Activated naive CD8-positive, alpha-beta T cell treated with anti-CD3 and anti-CD28 coated beads for 36 hours (primary cell): Measurements from ENCODE around the gene PSMF1. TPM values are rescaled to one million over a fixed set of nuclear protein-coding genes. Genes with fewer than 3 reads are reported as not detected.

Experiments
- DNase-seq: peaks from one replicate; pipeline ENCODE4 v3.0.0; 2021
- H3K27ac Mint-ChIP-seq: one replicate; pipeline ENCODE4 v1.8.0; 2022; ENCODE audit warnings: mild to moderate bottlenecking, moderate library complexity, mixed read lengths
- H3K27me3 Mint-ChIP-seq: one replicate; pipeline ENCODE4 v1.8.0; 2022; ENCODE audit warnings: mild to moderate bottlenecking, mixed read lengths
- H3K36me3 Mint-ChIP-seq: one replicate; pipeline ENCODE4 v1.8.0; 2021; ENCODE audit warnings: mild to moderate bottlenecking, mixed read lengths
- H3K4me1 Mint-ChIP-seq: one replicate; pipeline ENCODE4 v1.8.0; 2021; ENCODE audit warnings: mixed read lengths
- H3K4me3 Mint-ChIP-seq: one replicate; pipeline ENCODE4 v1.8.0; 2022; ENCODE audit warnings: mild to moderate bottlenecking, moderate library complexity, mixed read lengths
- H3K9me3 Mint-ChIP-seq: one replicate; pipeline ENCODE4 v1.8.0; 2022; ENCODE audit warnings: mixed read lengths
- total RNA-seq, 2 experiments: library from RNA; stranded (reverse); gene quantifications; one replicate each; pipeline ENCODE4 v1.2.3, GENCODE V29; 2021

PSMF1 gene, protein sequence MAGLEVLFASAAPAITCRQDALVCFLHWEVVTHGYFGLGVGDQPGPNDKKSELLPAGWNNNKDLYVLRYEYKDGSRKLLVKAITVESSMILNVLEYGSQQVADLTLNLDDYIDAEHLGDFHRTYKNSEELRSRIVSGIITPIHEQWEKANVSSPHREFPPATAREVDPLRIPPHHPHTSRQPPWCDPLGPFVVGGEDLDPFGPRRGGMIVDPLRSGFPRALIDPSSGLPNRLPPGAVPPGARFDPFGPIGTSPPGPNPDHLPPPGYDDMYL
- 100 to 1,000 TPM; 180 to 192 TPM for total RNA-seq

DNA sequence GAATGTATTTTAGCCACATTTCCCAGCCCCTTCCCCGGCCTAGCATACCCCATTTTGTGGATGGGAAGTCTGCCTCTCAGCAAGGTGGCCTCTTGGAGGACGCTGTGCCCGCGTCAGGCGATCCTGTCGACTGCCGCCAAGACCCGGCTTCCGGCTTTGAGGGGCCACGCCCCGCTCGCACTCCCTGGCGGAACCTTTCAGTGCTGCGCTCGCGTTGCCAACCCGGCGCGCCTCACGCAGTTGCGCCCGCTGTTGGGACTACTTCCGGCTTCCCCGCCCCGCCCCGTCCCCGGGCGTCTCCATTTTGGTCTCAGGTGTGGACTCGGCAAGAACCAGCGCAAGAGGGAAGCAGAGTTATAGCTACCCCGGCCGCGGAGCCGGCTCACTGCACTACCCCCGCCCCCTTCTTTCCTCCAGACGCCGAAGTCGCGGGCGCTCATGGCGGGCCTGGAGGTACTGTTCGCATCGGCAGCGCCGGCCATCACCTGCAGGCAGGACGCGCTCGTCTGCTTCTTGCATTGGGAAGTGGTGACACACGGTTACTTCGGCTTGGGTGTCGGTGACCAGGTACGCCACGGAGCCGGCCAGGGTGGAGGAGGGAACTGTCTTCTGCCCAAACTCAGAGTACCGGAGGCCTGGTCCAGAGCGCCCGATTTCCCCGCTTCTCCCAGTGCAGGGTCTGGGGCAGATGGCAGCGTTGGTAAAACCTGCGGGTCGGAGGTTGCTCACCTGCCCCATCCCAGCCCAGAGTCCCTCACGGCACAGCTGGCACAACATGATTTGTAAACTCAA lies at the start of gene PSMF1:
Gene PSMF1 (plus strand): TSS at position 267 of the 792 bp plus-strand sequence. CDS start 172 bp downstream, at position 439.
- Mint-ChIP-seq H3K4me3 (peak within 1 kb of the TSS; percentile 81), H3K36me3 (peaks cover 26% of the 10 kb centered on the region), H3K27me3 (no peaks in the 10 kb centered on the region), H3K27ac (peak within 1 kb of the TSS; percentile 87), H3K9me3 (no peaks in the 10 kb centered on the region), H3K4me1 (peaks cover 48% of the 10 kb centered on the region)
- DNase-seq, result peak; percentile 96

DNA sequence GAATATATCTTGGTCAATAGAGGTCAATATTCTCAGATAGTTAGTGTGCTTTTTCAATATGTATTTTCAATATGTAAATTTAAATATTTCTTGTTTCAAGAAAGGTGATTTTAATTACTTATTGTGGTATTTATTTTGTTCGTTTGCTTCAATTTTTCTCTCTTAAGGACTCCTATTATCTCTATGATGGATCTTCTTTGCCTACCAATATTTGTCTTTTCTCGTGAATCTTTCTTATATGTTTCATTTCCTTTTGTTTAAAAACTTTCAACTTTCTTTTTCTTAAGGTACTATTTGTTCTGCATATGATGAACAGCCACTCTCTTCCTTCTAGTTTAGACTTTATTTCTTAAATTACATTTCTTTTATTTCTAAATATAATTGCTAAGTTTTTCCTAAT lies 46.1 kb upstream of the PSMF1 start:
- peaks cover 3% of the 10 kb centered on the region for H3K27me3 Mint-ChIP-seq

DNA sequence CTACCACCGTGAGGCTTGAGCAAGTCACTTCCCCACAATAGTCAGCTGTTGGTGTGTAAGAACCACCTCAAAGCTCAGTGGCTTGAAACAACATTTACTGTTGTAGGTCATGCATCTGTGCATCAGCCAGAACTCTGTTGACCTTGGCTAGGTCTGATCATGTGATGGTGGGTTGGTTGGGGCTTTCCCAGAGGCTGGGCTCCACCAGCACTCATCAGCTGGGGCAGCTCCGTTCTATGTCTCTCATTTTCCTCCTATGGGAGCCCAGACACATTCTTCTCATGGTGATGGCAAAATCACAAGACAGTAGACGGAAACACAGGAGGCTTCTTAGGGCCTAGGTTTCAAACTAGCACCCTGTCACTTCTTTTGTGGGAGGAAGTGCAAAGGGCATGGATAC lies 42.8 kb upstream of the PSMF1 start:
- H3K36me3 Mint-ChIP-seq, result peaks cover 4% of the 10 kb centered on the region
- H3K9me3 Mint-ChIP-seq, result no peaks in the 10 kb centered on the region
- DNase-seq, result no peak
- no peak overlapping the region for H3K4me3 Mint-ChIP-seq
- no peaks in the 10 kb centered on the region for H3K27me3 Mint-ChIP-seq
- H3K27ac Mint-ChIP-seq, result no peak overlapping the region
- peaks cover 2% of the 10 kb centered on the region for H3K4me1 Mint-ChIP-seq

More for the DNA sequence above, 46.1 kb upstream of the PSMF1 start:
- no peak for DNase-seq
- Mint-ChIP-seq H3K9me3 (peaks cover 6% of the 10 kb centered on the region), H3K4me1 (peaks cover 2% of the 10 kb centered on the region), H3K36me3 (peaks cover 8% of the 10 kb centered on the region), H3K27ac (no peak overlapping the region), H3K4me3 (no peak overlapping the region)

DNA sequence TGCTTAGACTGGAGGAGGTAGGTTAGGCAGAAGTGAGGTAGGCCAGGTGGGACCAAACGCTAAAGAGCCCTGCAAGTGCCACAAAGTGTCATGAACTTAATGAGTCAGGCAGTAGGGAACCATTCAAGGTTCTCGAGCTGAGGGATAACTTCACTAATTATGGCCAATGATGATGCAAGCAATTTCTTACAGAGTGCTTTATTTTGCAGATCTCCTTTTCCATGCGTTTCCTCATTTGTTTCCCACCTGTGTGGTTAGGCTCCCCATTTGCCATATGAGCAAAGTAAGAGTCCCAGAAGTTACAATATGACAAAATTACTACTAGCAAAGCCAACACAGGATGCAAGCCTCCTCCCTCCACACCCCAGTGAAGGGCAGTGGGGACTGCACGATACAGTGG lies 36.5 kb upstream of the PSMF1 start:
- no peak overlapping the region for H3K27ac Mint-ChIP-seq
- H3K4me3 Mint-ChIP-seq, result no peak overlapping the region
- peaks cover 8% of the 10 kb centered on the region for H3K9me3 Mint-ChIP-seq
- H3K4me1 Mint-ChIP-seq, result peaks cover 17% of the 10 kb centered on the region
- DNase-seq, result no peak
- peaks cover 10% of the 10 kb centered on the region for H3K36me3 Mint-ChIP-seq
- no peaks in the 10 kb centered on the region for H3K27me3 Mint-ChIP-seq

DNA sequence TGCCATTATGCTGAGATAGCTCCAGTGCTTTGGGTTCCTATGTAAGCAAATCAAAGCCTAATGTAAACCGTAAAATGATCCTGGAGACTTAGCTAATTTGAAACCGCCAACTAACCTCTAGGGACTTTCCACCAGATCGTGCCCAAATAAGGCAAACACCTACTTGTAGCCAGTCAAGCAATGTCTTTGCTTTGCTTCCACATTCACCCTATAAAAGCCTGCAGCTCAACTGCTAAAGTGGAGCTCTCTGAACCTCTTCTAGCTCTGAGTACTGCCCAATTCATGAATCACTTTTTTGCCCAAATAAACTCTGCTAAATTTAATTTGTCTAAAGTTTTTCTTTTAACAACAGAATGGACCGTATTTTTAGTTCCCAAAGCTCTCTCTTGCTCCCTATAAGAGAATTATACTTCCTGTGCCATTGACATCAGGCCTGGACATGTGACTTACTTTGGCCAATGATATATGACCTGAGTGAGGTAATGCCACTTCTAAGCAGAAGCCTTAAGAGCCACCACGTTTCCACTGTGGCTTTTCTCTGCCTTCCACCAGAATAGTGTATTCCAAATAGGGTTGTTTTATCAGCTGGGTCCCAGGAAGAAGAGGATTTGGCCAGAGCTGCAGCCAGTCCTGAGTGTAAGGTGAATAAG lies 34.8 kb upstream of the PSMF1 start:
- Mint-ChIP-seq H3K4me3 (no peak overlapping the region), H3K27ac (no peak overlapping the region), H3K36me3 (peaks cover 10% of the 10 kb centered on the region), H3K27me3 (no peaks in the 10 kb centered on the region), H3K4me1 (peaks cover 23% of the 10 kb centered on the region), H3K9me3 (peaks cover 10% of the 10 kb centered on the region)
- no peak for DNase-seq

DNA sequence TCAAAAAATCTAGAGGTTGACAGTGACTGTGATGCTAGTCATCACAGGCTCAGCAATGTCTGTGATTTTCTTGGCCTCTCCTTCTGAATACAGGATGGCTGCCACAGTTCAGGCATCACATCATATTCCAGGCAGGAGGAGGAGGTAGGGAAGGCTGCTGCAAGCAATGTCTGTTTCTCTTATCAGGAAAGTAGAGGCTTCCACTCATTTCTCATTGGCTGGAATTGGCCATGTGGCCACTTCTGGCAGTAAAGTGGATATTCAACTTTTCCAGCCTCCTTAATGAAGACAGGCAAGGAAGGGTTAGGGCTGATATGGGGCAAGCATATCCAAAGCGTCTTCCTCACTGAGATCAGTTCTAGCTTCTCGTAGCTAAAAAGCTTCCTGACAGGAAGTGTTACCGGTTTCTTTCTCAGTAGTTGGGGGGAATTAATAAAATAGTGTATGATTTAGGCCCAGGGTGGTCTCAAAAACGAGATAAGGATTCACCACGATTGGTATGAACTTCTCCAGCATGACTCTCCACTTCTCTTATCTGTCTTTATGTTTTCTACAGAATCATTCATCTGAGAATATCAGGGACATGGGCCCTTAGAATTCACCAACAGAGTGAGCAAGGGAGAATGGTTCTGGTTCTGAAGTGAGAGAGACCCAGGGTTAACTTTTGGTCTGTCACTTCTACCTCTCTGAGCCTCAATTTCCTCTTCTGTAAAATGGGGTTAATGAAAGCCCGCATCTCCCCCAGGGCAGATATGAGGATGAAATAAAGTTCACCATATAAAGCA lies 32.7 kb upstream of the PSMF1 start:
- H3K4me3 Mint-ChIP-seq, result no peak overlapping the region
- H3K9me3 Mint-ChIP-seq, result peaks cover 20% of the 10 kb centered on the region
- peaks cover 10% of the 10 kb centered on the region for H3K36me3 Mint-ChIP-seq

DNA sequence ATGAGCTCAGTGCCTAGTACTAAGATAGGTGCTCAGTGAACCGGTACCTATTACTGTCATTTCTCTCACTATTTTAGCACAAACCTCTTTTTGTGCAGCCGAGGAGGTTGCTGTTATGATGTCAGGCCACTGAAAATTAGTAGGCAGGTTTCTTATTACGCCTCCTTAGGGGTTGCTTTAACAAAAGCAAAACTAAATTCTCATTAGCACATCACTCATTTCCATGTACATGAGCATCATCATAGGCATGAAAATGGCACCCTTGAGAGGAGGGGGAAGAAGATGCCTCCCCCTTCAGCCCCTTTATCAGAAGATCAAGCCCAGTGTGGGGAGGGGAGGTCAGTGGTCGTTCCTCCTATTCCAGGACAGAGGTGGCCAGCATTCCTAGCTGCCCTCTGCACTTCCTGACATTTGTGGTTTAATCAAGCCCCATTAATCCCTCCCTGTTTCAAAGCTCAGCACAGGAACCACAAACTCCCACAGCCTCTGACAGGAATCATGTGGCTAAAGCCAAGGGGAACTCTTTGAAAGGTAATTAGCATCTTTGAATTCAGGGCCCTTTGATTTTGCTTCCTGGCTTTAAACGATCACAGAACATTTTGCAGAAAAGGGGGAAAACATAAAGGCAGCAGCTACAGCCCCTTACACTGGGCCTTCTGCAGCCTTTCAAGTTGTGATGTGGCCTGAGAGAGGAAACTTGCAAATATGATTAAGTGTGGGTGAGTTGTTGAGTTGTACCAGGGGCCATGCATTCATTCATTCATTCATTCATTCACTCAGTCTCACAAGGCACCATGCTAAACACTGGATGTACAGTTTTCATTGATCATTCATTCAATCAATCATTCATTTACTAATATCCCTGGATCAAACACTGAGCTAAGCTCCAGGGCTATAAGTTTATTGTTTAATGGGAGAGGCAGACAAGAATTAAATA lies 31.9 kb upstream of the PSMF1 start:
- DNase-seq, result no peak
- Mint-ChIP-seq H3K27me3 (no peaks in the 10 kb centered on the region), H3K4me1 (peaks cover 23% of the 10 kb centered on the region), H3K36me3 (peaks cover 15% of the 10 kb centered on the region), H3K9me3 (peaks cover 25% of the 10 kb centered on the region), H3K27ac (peak overlapping the region; percentile 69), H3K4me3 (no peak overlapping the region)

More for the DNA sequence above, 32.7 kb upstream of the PSMF1 start:
- no peaks in the 10 kb centered on the region for H3K27me3 Mint-ChIP-seq
- peak overlapping the region; percentile 42 for H3K27ac Mint-ChIP-seq
- no peak for DNase-seq
- peaks cover 23% of the 10 kb centered on the region for H3K4me1 Mint-ChIP-seq

DNA sequence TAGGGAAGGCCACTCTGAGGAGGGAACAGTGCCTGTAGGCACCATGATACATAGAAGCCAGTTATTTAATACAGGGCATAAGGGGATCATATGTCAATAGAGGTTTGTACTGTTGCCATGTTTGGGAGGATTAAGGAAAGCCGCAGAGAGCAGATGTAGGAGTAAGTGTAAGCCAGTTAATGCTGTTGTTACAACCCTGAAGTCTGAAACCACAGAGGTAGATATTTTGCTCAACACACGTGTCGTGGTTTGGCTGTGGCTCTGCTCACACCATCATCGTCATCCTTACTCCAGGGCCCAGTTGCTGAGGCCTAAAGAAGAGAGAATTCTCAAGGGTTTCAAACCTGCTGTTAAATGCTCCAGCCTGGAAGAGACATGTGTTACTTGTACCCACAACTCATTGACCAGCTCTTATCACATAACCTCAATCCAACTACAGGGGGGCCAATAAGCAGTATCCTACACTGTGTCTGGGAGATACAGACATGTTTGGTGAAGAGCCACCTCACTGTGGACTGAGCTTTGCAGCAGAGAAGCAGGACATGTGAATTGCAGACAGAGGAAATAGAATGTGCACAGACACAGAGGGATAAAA lies 31.0 kb upstream of the PSMF1 start:
- peaks cover 17% of the 10 kb centered on the region for H3K36me3 Mint-ChIP-seq
- H3K4me3 Mint-ChIP-seq, result no peak overlapping the region
- H3K4me1 Mint-ChIP-seq, result peaks cover 23% of the 10 kb centered on the region
- peak; percentile 7 for DNase-seq
- H3K27ac Mint-ChIP-seq, result no peak overlapping the region
- H3K27me3 Mint-ChIP-seq, result no peaks in the 10 kb centered on the region
- peaks cover 29% of the 10 kb centered on the region for H3K9me3 Mint-ChIP-seq

DNA sequence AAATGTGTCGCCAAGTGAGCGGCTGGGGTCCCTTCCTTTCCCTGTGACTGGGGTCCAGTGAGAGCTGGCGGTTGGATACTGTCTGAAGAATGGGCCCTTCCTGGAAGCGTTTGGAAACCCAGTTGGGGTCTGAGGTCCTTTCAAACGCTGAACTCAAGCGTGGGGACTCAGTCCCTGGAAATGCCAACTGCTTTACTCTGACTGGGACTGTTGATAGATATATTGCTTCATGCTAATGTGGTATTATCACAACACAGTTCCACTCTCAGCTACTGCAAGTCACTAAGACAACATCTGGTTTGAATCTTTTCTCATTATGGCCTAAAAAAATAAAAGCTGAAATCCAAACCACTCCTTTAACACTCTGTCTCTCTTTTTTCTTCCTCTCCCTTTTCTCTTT lies 23.7 kb upstream of the PSMF1 start:
- no peaks in the 10 kb centered on the region for H3K4me1 Mint-ChIP-seq
- no peaks in the 10 kb centered on the region for H3K27me3 Mint-ChIP-seq
- DNase-seq, result no peak
- no peak overlapping the region for H3K4me3 Mint-ChIP-seq
- no peak overlapping the region for H3K27ac Mint-ChIP-seq
- H3K36me3 Mint-ChIP-seq, result peaks cover 16% of the 10 kb centered on the region
- peaks cover 19% of the 10 kb centered on the region for H3K9me3 Mint-ChIP-seq

DNA sequence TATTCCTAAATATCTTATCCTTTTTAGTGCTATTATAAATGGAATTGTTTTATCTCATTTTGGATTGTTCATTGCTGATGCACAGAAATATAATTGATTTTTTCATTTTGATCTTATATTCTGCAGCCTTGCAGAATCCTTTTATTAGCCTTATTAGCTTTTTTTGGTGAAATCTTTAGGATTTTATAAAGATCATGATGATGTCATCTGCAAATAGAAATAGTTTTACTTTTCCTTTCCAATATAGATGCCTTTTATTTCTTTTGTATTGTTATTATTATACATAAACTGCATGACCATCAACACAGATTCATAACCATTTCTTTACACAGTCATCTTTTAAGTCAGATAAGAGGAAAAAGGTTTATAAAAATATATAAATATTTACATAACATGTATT lies 16.9 kb upstream of the PSMF1 start:
- no peak for DNase-seq
- no peak overlapping the region for H3K27ac Mint-ChIP-seq
- H3K4me1 Mint-ChIP-seq, result no peaks in the 10 kb centered on the region
- peaks cover 18% of the 10 kb centered on the region for H3K9me3 Mint-ChIP-seq
- H3K4me3 Mint-ChIP-seq, result no peak overlapping the region
- H3K27me3 Mint-ChIP-seq, result peaks cover 4% of the 10 kb centered on the region
- H3K36me3 Mint-ChIP-seq, result peaks cover 7% of the 10 kb centered on the region

DNA sequence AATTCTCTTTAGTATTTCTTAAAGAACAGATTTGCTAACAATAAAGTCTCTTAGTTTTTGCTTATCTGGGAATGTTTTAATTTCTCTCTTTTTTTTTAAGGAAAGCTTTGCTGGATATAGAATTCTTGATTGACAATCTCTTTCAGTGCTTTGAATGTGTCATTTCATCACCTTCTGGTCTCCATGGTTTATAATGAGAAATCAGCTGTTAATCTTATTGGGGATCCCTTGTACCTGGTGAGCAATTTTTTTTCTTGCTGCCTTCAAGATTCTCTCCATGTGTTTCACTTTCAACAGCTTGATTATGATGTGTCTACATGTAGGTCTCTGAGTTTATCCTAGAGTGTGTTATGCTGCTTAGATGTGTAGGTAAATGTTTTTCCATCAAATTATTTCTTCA lies 16.4 kb upstream of the PSMF1 start:
- Mint-ChIP-seq H3K36me3 (peaks cover 7% of the 10 kb centered on the region), H3K4me3 (no peak overlapping the region), H3K9me3 (peaks cover 18% of the 10 kb centered on the region), H3K4me1 (no peaks in the 10 kb centered on the region), H3K27ac (no peak overlapping the region), H3K27me3 (peaks cover 4% of the 10 kb centered on the region)
- no peak for DNase-seq

DNA sequence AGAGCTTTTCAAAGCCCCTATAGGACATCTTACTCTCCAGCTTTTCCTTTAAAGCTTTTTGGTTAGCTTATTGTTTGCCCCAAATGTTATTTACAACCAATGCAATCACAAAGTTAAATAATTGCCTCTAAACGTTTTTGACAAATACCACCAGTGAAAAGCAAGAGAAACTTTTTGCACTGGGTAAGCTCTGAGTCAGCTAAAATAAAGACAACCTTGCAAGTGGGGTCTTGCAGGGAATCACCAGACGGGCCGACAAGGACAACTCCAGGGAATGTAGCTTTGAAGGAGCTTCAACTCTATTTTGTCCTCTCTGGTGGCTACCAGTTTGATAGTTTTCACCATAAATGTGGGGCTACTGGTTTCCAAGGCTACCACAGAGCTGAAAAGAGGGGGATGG lies 14.7 kb upstream of the PSMF1 start:
- no peak overlapping the region for H3K4me3 Mint-ChIP-seq

DNA sequence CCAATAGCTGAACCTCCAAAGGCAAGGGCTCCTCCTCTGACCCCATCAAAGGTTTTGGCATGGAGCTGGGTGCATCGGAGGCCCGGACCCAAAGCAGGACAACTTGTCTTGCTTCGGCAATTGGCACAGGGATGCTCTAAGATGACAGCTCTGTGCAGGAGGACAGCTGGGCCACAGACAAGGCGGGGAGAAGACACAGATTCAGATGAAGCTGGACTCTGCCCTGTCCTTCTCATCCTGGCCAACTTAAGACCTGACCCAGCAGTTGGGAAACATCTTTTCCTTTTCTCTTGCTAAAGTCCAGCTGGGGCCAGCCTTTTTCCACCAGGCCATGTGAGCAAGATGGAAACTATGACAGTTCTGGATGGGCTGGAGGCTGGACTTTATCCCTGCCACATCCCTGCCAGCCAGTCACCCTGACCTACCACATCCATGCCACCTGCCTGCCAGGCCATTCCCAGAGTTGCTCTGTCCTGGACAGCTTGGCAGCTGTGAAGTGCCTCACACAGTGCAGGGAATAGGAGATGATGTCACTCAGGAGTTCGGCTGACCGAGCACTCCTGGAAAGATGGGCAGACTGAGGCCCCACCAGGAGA lies 12.7 kb upstream of the PSMF1 start:
- Mint-ChIP-seq H3K36me3 (peaks cover 4% of the 10 kb centered on the region), H3K27ac (no peak overlapping the region), H3K27me3 (peaks cover 4% of the 10 kb centered on the region), H3K9me3 (peaks cover 12% of the 10 kb centered on the region), H3K4me1 (peaks cover 4% of the 10 kb centered on the region), H3K4me3 (no peak overlapping the region)
- no peak for DNase-seq

More for the DNA sequence above, 14.7 kb upstream of the PSMF1 start:
- peaks cover 12% of the 10 kb centered on the region for H3K9me3 Mint-ChIP-seq
- peaks cover 7% of the 10 kb centered on the region for H3K36me3 Mint-ChIP-seq
- no peak for DNase-seq
- peaks cover 4% of the 10 kb centered on the region for H3K27me3 Mint-ChIP-seq
- no peak overlapping the region for H3K27ac Mint-ChIP-seq
- H3K4me1 Mint-ChIP-seq, result peaks cover 4% of the 10 kb centered on the region
